Middle frontal gyrus (tissue), 1 donor: ENCODE data around the gene TRMT1.

Experiments
- DNase-seq: peaks from one replicate; pipeline ENCODE4 v3.0.0-alpha.2; 2015; ENCODE audit warnings: low spot score; ENCODE audit errors: extremely low spot score

The TRMT1 gene

DNA sequence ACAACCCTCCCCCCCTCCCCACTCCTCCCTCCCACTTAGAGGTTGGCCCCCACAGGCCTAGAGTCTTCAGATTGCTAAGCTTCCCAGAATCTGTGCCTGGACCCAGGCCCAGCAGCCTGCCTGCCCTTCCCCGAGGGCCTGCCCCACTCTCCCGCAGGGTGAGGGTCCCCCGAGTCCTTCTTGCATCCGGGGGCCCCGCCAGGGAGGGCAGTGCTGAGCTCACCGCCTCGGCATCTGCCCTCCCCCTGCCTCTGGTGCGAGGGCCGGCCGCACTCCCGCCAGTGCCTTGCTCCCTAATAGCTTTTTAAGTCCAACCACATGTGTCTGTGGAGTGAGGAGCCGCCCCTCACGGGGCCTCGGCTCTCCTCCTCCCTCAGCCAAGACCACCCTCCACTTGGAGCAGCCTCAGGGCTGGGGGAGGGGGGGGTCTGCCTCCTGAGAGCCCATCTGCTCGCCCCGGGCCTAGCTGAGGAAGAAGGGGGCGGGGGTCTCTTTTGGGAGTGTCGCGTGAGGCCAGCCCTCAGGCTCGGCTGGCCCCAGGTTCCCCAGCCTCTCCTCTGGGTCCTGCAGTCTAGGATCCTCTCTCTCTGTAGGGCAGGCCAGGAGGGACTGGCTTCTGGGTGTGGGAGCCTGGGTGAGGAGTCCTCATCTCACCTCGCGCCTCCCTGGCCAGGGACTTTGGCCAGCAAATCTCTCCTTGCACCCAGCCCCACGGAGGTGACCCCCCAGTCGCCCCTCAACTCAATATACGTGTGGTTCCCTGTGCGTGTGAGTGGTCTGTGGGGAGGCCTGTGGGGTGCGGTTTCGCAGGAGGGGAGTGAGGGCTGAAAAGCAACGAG lies 61.1 kb downstream of the TRMT1 start:
- DNase-seq: no peak
